ENCODE measurements around the gene SEPTIN2. TPM values are rescaled to one million over a fixed set of nuclear protein-coding genes. Genes with fewer than 3 reads are reported as not detected.
"Not testable (repeated sequence)": the region's sequence is repeated elsewhere in the genome, so short reads cannot be mapped to it uniquely, and the experiment has no call there.

Gene SEPTIN2
- total RNA-seq, 2 donors from 2014 or later, result 289 to 405 TPM

DNA sequence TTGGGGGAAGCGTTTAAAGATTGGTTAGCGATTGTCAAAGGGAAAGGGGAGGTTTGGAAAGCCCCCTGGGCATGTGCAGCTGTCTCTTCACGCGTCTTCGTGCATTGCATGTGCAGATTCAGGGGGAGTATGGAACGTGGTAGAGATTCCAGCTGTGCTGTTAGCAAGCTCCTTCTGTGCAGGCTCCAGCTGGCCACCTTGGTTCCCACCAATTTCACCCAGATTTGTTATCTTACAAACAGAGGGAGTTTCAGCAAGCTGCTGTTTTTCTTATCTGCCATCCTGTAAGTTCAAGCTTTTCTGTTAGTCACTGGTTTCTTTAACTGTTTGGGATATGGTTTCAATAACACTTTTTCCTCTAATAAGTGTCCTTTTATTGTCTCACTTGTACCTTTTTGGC, 70.8 kb downstream of the SEPTIN2 start:
- H3K9me3 ChIP-seq, result no peaks in the 10 kb centered on the region
- no peak overlapping the region for H3K27ac ChIP-seq
- H3K36me3 ChIP-seq, result no peaks in the 10 kb centered on the region
- DNase-seq (ENCODE audit: low spot score) (no peak), ATAC-seq (ENCODE audit: insufficient number of reproducible peaks, low FRiP score, low read depth) (no peak)
- no peak overlapping the region for H3K4me3 ChIP-seq
- H3K27me3 ChIP-seq (replicated peaks; ENCODE audit: insufficient read depth), result no peaks in the 10 kb centered on the region
- H3K4me1 ChIP-seq (ENCODE audit: control insufficient read depth in 1 of 2, low read depth in 2 of 2), result peaks cover 20 to 31% of the 10 kb centered on the region in 2 donors
- TF ChIP-seq, protein P1, sequence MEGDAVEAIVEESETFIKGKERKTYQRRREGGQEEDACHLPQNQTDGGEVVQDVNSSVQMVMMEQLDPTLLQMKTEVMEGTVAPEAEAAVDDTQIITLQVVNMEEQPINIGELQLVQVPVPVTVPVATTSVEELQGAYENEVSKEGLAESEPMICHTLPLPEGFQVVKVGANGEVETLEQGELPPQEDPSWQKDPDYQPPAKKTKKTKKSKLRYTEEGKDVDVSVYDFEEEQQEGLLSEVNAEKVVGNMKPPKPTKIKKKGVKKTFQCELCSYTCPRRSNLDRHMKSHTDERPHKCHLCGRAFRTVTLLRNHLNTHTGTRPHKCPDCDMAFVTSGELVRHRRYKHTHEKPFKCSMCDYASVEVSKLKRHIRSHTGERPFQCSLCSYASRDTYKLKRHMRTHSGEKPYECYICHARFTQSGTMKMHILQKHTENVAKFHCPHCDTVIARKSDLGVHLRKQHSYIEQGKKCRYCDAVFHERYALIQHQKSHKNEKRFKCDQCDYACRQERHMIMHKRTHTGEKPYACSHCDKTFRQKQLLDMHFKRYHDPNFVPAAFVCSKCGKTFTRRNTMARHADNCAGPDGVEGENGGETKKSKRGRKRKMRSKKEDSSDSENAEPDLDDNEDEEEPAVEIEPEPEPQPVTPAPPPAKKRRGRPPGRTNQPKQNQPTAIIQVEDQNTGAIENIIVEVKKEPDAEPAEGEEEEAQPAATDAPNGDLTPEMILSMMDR (IDR thresholded peaks at IDR 0.05), result no peak

DNA sequence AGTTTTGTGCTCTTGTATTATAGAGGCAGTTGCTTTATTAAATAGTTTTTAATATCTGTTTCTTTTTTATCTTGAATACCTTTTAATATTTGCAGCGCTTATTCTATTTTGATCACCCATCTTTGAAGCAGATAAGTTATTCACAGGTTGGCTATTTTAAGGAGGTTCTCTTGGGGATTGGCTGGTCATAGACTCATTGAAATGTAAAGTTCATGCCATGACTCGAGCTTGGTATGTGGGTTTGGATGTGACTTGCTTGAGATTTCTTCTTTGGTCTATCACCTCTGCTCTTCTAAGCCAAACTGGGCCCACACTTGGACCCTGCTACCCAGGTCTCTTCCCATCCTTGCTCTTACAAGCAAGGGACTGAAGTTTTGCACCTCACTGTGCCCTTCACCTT, 74.0 kb downstream of the SEPTIN2 start:
- TF ChIP-seq, protein P1 (IDR thresholded peaks at IDR 0.05), result no peak
- no peak overlapping the region for H3K27ac ChIP-seq

DNA sequence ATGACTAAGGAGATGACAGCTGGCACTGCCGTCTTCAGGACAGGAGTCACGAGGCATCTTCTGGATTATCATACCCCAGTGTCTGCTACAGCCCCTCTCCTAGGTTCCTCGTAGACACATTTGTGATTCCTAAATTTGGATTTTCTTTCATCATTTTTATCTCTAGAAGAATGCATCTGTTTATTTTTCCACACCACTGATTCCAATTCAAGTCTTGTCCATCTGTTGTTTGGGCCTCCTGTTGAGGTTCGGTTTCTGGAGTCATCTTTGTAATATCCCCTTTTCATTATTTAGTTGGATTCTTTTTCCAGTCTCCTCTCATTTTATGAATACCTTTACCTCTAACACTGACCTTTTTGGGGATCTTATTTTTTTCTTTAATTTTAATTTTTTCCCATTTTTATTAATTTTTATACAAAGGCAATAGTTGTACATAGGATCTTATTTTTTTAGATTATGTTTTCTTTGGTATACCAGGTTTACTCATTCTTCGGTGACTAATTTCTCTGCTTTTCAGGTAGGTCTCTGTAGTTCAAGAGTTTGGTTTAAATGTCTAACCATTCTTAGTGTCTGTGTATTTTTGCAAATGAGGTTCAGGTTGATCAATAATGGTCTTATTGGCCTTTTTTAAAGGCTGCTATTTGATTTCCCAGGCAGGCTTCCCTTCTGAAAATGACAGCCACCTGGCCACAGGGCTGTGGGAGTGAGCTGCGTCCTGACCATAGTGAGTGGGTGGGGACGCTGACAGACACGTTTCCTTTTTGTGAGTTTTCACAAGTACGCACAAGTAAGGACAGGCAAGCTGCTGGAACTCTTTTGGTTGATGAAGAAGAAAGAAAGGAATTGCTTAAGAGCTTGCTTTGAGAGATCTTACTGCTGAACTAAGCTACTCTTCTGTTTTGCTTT, 74.8 kb downstream of the SEPTIN2 start:
- Histone ChIP-seq H3K4me3 (no peak overlapping the region), H3K27me3 (replicated peaks; ENCODE audit: insufficient read depth) (no peaks in the 10 kb centered on the region), H3K4me1 (ENCODE audit: control insufficient read depth in 1 of 2, low read depth in 2 of 2) (peaks cover 0 to 3% of the 10 kb centered on the region in 2 donors), H3K36me3 (no peaks in the 10 kb centered on the region), H3K27ac (no peak overlapping the region), H3K9me3 (no peaks in the 10 kb centered on the region)
- DNase-seq (ENCODE audit: low spot score) (no peak), ATAC-seq (ENCODE audit: insufficient number of reproducible peaks, low FRiP score, low read depth) (no peak)
- TF ChIP-seq, protein P1 (IDR thresholded peaks at IDR 0.05), result no peak

More for the DNA sequence above, 74.0 kb downstream of the SEPTIN2 start:
- H3K27me3 ChIP-seq (replicated peaks; ENCODE audit: insufficient read depth), result no peaks in the 10 kb centered on the region
- no peaks in the 10 kb centered on the region for H3K36me3 ChIP-seq
- no peaks in the 10 kb centered on the region for H3K9me3 ChIP-seq
- H3K4me3 ChIP-seq, result no peak overlapping the region
- H3K4me1 ChIP-seq (ENCODE audit: control insufficient read depth in 1 of 2, low read depth in 2 of 2), result peaks cover 0 to 3% of the 10 kb centered on the region in 2 donors
- ATAC-seq (ENCODE audit: insufficient number of reproducible peaks, low FRiP score, low read depth), result no peak
- DNase-seq (ENCODE audit: low spot score), result no peak

DNA sequence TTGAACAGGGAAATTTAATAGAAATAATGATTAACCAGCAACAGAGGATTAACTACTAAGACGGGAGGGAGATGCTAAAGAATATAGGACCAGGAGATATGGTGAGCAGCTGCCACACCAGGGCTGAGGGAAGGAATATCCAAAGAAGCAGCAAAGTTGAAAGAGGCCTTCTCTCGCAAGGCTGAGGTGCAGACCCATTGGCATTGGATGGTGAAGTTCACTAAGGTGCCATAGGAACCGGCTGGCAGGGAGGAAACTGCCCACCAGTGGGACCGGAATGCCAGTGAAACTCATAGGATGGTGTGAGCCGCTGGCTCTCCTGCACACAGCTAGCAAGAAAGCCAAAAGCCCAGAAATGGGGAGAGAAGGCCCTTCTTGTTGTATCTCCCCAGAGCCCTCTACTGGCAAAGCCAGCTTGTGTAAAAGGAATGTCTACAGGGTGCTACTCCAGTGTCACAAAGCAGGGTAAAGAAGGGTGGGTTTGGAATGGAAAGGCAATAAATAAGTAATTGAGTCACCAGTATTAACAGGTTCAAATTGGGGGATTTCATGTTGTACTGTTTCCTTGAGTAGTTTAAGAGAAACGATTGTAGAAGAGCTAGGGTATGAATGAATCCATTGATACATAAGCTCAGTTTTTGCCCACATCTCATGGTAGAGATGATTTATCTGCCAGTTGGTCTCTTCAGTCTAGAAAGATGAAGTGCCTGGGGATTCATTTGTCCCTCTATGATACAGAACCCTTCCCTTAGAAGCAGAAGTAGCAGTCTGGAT, 76.4 kb downstream of the SEPTIN2 start:
- Histone ChIP-seq H3K36me3 (no peaks in the 10 kb centered on the region), H3K4me1 (ENCODE audit: control insufficient read depth in 1 of 2, low read depth in 2 of 2) (peaks cover 0 to 3% of the 10 kb centered on the region in 2 donors), H3K9me3 (no peaks in the 10 kb centered on the region), H3K27ac (no peak overlapping the region), H3K4me3 (no peak overlapping the region), H3K27me3 (replicated peaks; ENCODE audit: insufficient read depth) (no peaks in the 10 kb centered on the region)
- DNase-seq (ENCODE audit: low spot score) (no peak), ATAC-seq (ENCODE audit: insufficient number of reproducible peaks, low FRiP score, low read depth) (no peak)
- TF ChIP-seq, protein P1 (IDR thresholded peaks at IDR 0.05), result peak; percentile 40

DNA sequence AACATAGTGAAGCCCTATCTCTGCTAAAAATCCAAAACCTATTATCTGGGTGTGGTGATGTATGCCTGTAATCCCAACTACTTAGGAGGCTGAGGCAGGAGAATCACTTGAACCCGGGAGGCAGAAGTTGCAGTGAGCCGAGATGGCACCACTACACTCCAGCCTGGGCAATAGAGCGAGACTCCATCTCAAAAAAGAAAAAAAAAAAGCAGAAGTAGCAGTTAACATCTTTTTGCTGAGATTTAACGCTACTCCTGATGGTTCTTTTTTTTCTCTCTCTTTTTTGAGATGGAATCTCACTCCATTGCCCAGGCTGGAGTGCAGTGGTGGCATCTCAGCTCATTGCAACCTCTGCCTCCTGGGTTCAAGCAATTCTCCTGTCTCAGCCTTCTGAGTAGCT, 77.0 kb downstream of the SEPTIN2 start:
- not testable (repeated sequence) for ATAC-seq (ENCODE audit: insufficient number of reproducible peaks, low FRiP score, low read depth); H3K27ac ChIP-seq; H3K27me3 ChIP-seq (replicated peaks; ENCODE audit: insufficient read depth); DNase-seq (ENCODE audit: low spot score); H3K36me3 ChIP-seq; H3K4me3 ChIP-seq; H3K4me1 ChIP-seq (ENCODE audit: control insufficient read depth in 1 of 2, low read depth in 2 of 2); H3K9me3 ChIP-seq
